ENCODE data around the gene ST6GALNAC2.
"Not testable (repeated sequence)": the region's sequence is repeated elsewhere in the genome, so short reads cannot be mapped to it uniquely, and the experiment has no call there.

Gene ST6GALNAC2

GRCh38 chr17:76560036-76560876 lies 25.4 kb downstream of the ST6GALNAC2 start:
- peaks cover 4 to 45% of the 10 kb centered on the region in 2 donors for H3K4me1 ChIP-seq (ENCODE audit: control insufficient read depth in 1 of 2, insufficient read depth in 2 of 2, low read length in 2 of 2)
- H3K27me3 ChIP-seq (ENCODE audit: low read depth, low read length) = no peaks in the 10 kb centered on the region
- H3K36me3 ChIP-seq (ENCODE audit: control insufficient read depth in 1 of 2, insufficient read depth in 2 of 2, low read length in 2 of 2) = peaks cover 0 to 18% of the 10 kb centered on the region in 2 donors
- no peak overlapping the region for H3K27ac ChIP-seq (ENCODE audit: low read length)
- no peaks in the 10 kb centered on the region for H3K9me3 ChIP-seq (ENCODE audit: control insufficient read depth in 1 of 2, low read length in 2 of 2)
- no peak overlapping the region for H3K4me3 ChIP-seq (ENCODE audit: low read depth in 1 of 2, low read length in 2 of 2)

GRCh38 chr17:76559460-76559859 lies 26.2 kb downstream of the ST6GALNAC2 start:
- H3K9me3 ChIP-seq (ENCODE audit: control insufficient read depth in 1 of 2, low read length in 2 of 2); H3K27ac ChIP-seq (ENCODE audit: low read length); H3K27me3 ChIP-seq (ENCODE audit: low read depth, low read length): not testable (repeated sequence)
- H3K4me3 ChIP-seq (ENCODE audit: low read depth in 1 of 2, low read length in 2 of 2) = peak overlapping the region in 1 of 2 donors; percentile 89
- peaks cover 4 to 45% of the 10 kb centered on the region in 2 donors for H3K4me1 ChIP-seq (ENCODE audit: control insufficient read depth in 1 of 2, insufficient read depth in 2 of 2, low read length in 2 of 2)
- peaks cover 0 to 13% of the 10 kb centered on the region in 2 donors for H3K36me3 ChIP-seq (ENCODE audit: control insufficient read depth in 1 of 2, insufficient read depth in 2 of 2, low read length in 2 of 2)

GRCh38 chr17:76558198-76559095 lies 27.2 kb downstream of the ST6GALNAC2 start:
- Histone ChIP-seq H3K27ac (ENCODE audit: low read length) (peak overlapping the region; percentile 96), H3K9me3 (ENCODE audit: control insufficient read depth in 1 of 2, low read length in 2 of 2) (no peaks in the 10 kb centered on the region), H3K27me3 (ENCODE audit: low read depth, low read length) (no peaks in the 10 kb centered on the region), H3K36me3 (ENCODE audit: control insufficient read depth in 1 of 2, insufficient read depth in 2 of 2, low read length in 2 of 2) (peaks cover 0 to 13% of the 10 kb centered on the region in 2 donors), H3K4me3 (ENCODE audit: low read depth in 1 of 2, low read length in 2 of 2) (peak overlapping the region; percentile 89 to 90), H3K4me1 (ENCODE audit: control insufficient read depth in 1 of 2, insufficient read depth in 2 of 2, low read length in 2 of 2) (peaks cover 4 to 45% of the 10 kb centered on the region in 2 donors)

- Histone ChIP-seq H3K4me3 (ENCODE audit: low read depth in 1 of 2, low read length in 2 of 2) (peak overlapping the region; percentile 89 to 90), H3K36me3 (ENCODE audit: control insufficient read depth in 1 of 2, insufficient read depth in 2 of 2, low read length in 2 of 2) (peaks cover 0 to 8% of the 10 kb centered on the region in 2 donors), H3K27me3 (ENCODE audit: low read depth, low read length) (no peaks in the 10 kb centered on the region), H3K9me3 (ENCODE audit: control insufficient read depth in 1 of 2, low read length in 2 of 2) (no peaks in the 10 kb centered on the region), H3K27ac (ENCODE audit: low read length) (peak overlapping the region; percentile 96), H3K4me1 (ENCODE audit: control insufficient read depth in 1 of 2, insufficient read depth in 2 of 2, low read length in 2 of 2) (peaks cover 4 to 45% of the 10 kb centered on the region in 2 donors)
These were observed 28.1 kb downstream of the ST6GALNAC2 start for GRCh38 chr17:76557368-76558197.

- peak overlapping the region; percentile 89 to 90 for H3K4me3 ChIP-seq (ENCODE audit: low read depth in 1 of 2, low read length in 2 of 2)
- H3K36me3 ChIP-seq (ENCODE audit: control insufficient read depth in 1 of 2, insufficient read depth in 2 of 2, low read length in 2 of 2) = peaks cover 0 to 7% of the 10 kb centered on the region in 2 donors
- no peaks in the 10 kb centered on the region for H3K27me3 ChIP-seq (ENCODE audit: low read depth, low read length)
- H3K9me3 ChIP-seq (ENCODE audit: control insufficient read depth in 1 of 2, low read length in 2 of 2) = no peaks in the 10 kb centered on the region
- peaks cover 4 to 43% of the 10 kb centered on the region in 2 donors for H3K4me1 ChIP-seq (ENCODE audit: control insufficient read depth in 1 of 2, insufficient read depth in 2 of 2, low read length in 2 of 2)
- H3K27ac ChIP-seq (ENCODE audit: low read length) = peak overlapping the region; percentile 96
These were observed 28.8 kb downstream of the ST6GALNAC2 start for GRCh38 chr17:76556765-76557367.

GRCh38 chr17:76554131-76554530 lies 31.5 kb downstream of the ST6GALNAC2 start:
- H3K4me1 ChIP-seq (ENCODE audit: control insufficient read depth in 1 of 2, insufficient read depth in 2 of 2, low read length in 2 of 2) = peaks cover 4 to 18% of the 10 kb centered on the region in 2 donors
- H3K36me3 ChIP-seq (ENCODE audit: control insufficient read depth in 1 of 2, insufficient read depth in 2 of 2, low read length in 2 of 2) = no peaks in the 10 kb centered on the region
- no peaks in the 10 kb centered on the region for H3K9me3 ChIP-seq (ENCODE audit: control insufficient read depth in 1 of 2, low read length in 2 of 2)
- no peak overlapping the region for H3K4me3 ChIP-seq (ENCODE audit: low read depth in 1 of 2, low read length in 2 of 2)
- H3K27ac ChIP-seq (ENCODE audit: low read length) = no peak overlapping the region
- H3K27me3 ChIP-seq (ENCODE audit: low read depth, low read length) = no peaks in the 10 kb centered on the region

GRCh38 chr17:76553178-76553908 lies 32.3 kb downstream of the ST6GALNAC2 start:
- no peak overlapping the region for H3K27ac ChIP-seq (ENCODE audit: low read length)
- no peaks in the 10 kb centered on the region for H3K27me3 ChIP-seq (ENCODE audit: low read depth, low read length)
- H3K4me3 ChIP-seq (ENCODE audit: low read depth in 1 of 2, low read length in 2 of 2) = no peak overlapping the region
- H3K9me3 ChIP-seq (ENCODE audit: control insufficient read depth in 1 of 2, low read length in 2 of 2) = no peaks in the 10 kb centered on the region
- H3K4me1 ChIP-seq (ENCODE audit: control insufficient read depth in 1 of 2, insufficient read depth in 2 of 2, low read length in 2 of 2) = peaks cover 4 to 10% of the 10 kb centered on the region in 2 donors
- no peaks in the 10 kb centered on the region for H3K36me3 ChIP-seq (ENCODE audit: control insufficient read depth in 1 of 2, insufficient read depth in 2 of 2, low read length in 2 of 2)

GRCh38 chr17:76551685-76552084 lies 34.0 kb downstream of the ST6GALNAC2 start:
- no peak overlapping the region for H3K4me3 ChIP-seq (ENCODE audit: low read depth in 1 of 2, low read length in 2 of 2)
- H3K27me3 ChIP-seq (ENCODE audit: low read depth, low read length) = no peaks in the 10 kb centered on the region
- no peaks in the 10 kb centered on the region for H3K9me3 ChIP-seq (ENCODE audit: control insufficient read depth in 1 of 2, low read length in 2 of 2)
- H3K36me3 ChIP-seq (ENCODE audit: control insufficient read depth in 1 of 2, insufficient read depth in 2 of 2, low read length in 2 of 2) = no peaks in the 10 kb centered on the region
- H3K4me1 ChIP-seq (ENCODE audit: control insufficient read depth in 1 of 2, insufficient read depth in 2 of 2, low read length in 2 of 2) = peaks cover 9 to 15% of the 10 kb centered on the region in 2 donors
- no peak overlapping the region for H3K27ac ChIP-seq (ENCODE audit: low read length)

- Histone ChIP-seq H3K27ac (ENCODE audit: low read length) (no peak overlapping the region), H3K27me3 (ENCODE audit: low read depth, low read length) (no peaks in the 10 kb centered on the region), H3K4me1 (ENCODE audit: control insufficient read depth in 1 of 2, insufficient read depth in 2 of 2, low read length in 2 of 2) (peaks cover 11 to 16% of the 10 kb centered on the region in 2 donors), H3K36me3 (ENCODE audit: control insufficient read depth in 1 of 2, insufficient read depth in 2 of 2, low read length in 2 of 2) (no peaks in the 10 kb centered on the region), H3K4me3 (ENCODE audit: low read depth in 1 of 2, low read length in 2 of 2) (no peak overlapping the region), H3K9me3 (ENCODE audit: control insufficient read depth in 1 of 2, low read length in 2 of 2) (no peaks in the 10 kb centered on the region)
These were observed 34.7 kb downstream of the ST6GALNAC2 start for GRCh38 chr17:76550712-76551615.
